ENCODE measurements around the gene CXXC5. TPM values are rescaled to one million over a fixed set of nuclear protein-coding genes. Genes with fewer than 3 reads are reported as not detected.

The CXXC5 gene
- total and polyA plus RNA-seq, 3 experiments from 2014 or later, result 2.1 to 67.0 (median 3.1) TPM

GRCh38 chr5:139659695-139660101 lies 11.5 kb downstream of the CXXC5 start:
- no peaks in the 10 kb centered on the region for H3K27me3 ChIP-seq (ENCODE audit: insufficient read depth, low read length, poor library complexity, severe bottlenecking)
- H3K9me3 ChIP-seq (ENCODE audit: low read length), result no peaks in the 10 kb centered on the region
- peak overlapping the region in 4 of 8 donors; percentile 33 to 86 (median 54) for H3K27ac Mint-ChIP-seq
- H3K9me3 Mint-ChIP-seq, result no peaks in the 10 kb centered on the region
- peaks cover 12% of the 10 kb centered on the region for H3K4me1 ChIP-seq (ENCODE audit: insufficient read depth, low read length)
- H3K36me3 ChIP-seq (ENCODE audit: insufficient read depth, low read length), result no peaks in the 10 kb centered on the region
- no peaks in the 10 kb centered on the region for H3K27me3 Mint-ChIP-seq
- peaks cover 29 to 41% (median 34%) of the 10 kb centered on the region in 3 donors for H3K4me1 Mint-ChIP-seq
- ChIA-PET CTCF (interaction anchor here (0.8 to 1.0 kb wide), 2 partner anchors 52 to 106 kb away, joined by 3 read pairs; no protein-coding TSS in a partner anchor), POLR2A (no interaction called here)
- DNase-seq, result no peak
- H3K36me3 Mint-ChIP-seq, result no peaks in the 10 kb centered on the region
- peak overlapping the region in 1 of 7 donors; percentile 58 for H3K4me3 Mint-ChIP-seq
- H3K4me3 ChIP-seq (ENCODE audit: low read length), result no peak overlapping the region
- no peak overlapping the region for H3K27ac ChIP-seq (ENCODE audit: low read depth, low read length)

- no peak for DNase-seq
- no peaks in the 10 kb centered on the region for H3K36me3 ChIP-seq (ENCODE audit: insufficient read depth, low read length)
- POLR2A ChIA-PET, result no interaction called here
- Mint-ChIP-seq H3K27me3 (no peaks in the 10 kb centered on the region), H3K36me3 (no peaks in the 10 kb centered on the region), H3K27ac (peak overlapping the region in 3 of 8 donors; percentile 33 to 86 (median 75)), H3K9me3 (no peaks in the 10 kb centered on the region), H3K4me3 (peak overlapping the region in 1 of 7 donors; percentile 58), H3K4me1 (peaks cover 29 to 41% (median 34%) of the 10 kb centered on the region in 3 donors)
- peaks cover 12% of the 10 kb centered on the region for H3K4me1 ChIP-seq (ENCODE audit: insufficient read depth, low read length)
- no peaks in the 10 kb centered on the region for H3K27me3 ChIP-seq (ENCODE audit: insufficient read depth, low read length, poor library complexity, severe bottlenecking)
- CTCF ChIA-PET, result interaction anchor here (0.6 to 1.0 kb wide), 3 partner anchors 51 to 105 kb away, joined by 3 read pairs; no protein-coding TSS in a partner anchor
- H3K9me3 ChIP-seq (ENCODE audit: low read length), result no peaks in the 10 kb centered on the region
- H3K27ac ChIP-seq (ENCODE audit: low read depth, low read length), result peak overlapping the region; percentile 54
- H3K4me3 ChIP-seq (ENCODE audit: low read length), result no peak overlapping the region
These were observed 12.2 kb downstream of the CXXC5 start for GRCh38 chr5:139660105-139660922.

- H3K36me3 Mint-ChIP-seq, result no peaks in the 10 kb centered on the region
- H3K4me1 ChIP-seq (ENCODE audit: insufficient read depth, low read length), result peaks cover 12% of the 10 kb centered on the region
- H3K36me3 ChIP-seq (ENCODE audit: insufficient read depth, low read length), result no peaks in the 10 kb centered on the region
- H3K9me3 Mint-ChIP-seq, result no peaks in the 10 kb centered on the region
- H3K4me3 ChIP-seq (ENCODE audit: low read length), result no peak overlapping the region
- DNase-seq, result no peak
- CTCF ChIA-PET, result interaction anchor here (0.6 to 1.6 kb wide), 2 partner anchors 27 to 104 kb away, joined by 3 to 6 read pairs; no protein-coding TSS in a partner anchor
- H3K27ac Mint-ChIP-seq, result peak overlapping the region; percentile 29 to 97 (median 86)
- POLR2A ChIA-PET, result no interaction called here
- H3K27me3 Mint-ChIP-seq, result no peaks in the 10 kb centered on the region
- no peaks in the 10 kb centered on the region for H3K9me3 ChIP-seq (ENCODE audit: low read length)
- peak overlapping the region; percentile 63 for H3K27ac ChIP-seq (ENCODE audit: low read depth, low read length)
- H3K4me1 Mint-ChIP-seq, result peaks cover 29 to 45% (median 36%) of the 10 kb centered on the region in 3 donors
- no peaks in the 10 kb centered on the region for H3K27me3 ChIP-seq (ENCODE audit: insufficient read depth, low read length, poor library complexity, severe bottlenecking)
- H3K4me3 Mint-ChIP-seq, result peak overlapping the region in 4 of 7 donors; percentile 39 to 75 (median 58)
These were observed 13.0 kb downstream of the CXXC5 start for GRCh38 chr5:139660923-139661814.

DNA sequence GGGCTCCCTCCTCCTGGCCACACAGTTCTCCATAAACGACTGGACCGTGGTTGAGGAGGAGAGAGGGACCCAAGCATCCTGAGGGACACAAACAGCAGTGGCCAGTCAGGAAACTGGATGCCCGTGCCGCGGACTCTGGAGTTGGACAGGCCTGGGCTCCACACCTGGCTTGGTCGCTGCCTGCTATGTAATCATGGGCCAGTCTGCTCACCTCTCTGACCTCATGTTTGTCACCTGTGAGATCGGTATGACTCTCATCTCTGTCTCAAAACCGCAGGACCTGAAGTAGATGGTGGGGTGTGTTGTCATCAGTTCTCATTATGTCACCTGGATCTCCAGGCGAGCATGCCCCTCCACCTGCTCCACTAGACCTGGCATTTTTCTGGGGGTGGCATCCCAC lies 14.5 kb downstream of the CXXC5 start:
- POLR2A ChIA-PET, result no interaction called here

DNA sequence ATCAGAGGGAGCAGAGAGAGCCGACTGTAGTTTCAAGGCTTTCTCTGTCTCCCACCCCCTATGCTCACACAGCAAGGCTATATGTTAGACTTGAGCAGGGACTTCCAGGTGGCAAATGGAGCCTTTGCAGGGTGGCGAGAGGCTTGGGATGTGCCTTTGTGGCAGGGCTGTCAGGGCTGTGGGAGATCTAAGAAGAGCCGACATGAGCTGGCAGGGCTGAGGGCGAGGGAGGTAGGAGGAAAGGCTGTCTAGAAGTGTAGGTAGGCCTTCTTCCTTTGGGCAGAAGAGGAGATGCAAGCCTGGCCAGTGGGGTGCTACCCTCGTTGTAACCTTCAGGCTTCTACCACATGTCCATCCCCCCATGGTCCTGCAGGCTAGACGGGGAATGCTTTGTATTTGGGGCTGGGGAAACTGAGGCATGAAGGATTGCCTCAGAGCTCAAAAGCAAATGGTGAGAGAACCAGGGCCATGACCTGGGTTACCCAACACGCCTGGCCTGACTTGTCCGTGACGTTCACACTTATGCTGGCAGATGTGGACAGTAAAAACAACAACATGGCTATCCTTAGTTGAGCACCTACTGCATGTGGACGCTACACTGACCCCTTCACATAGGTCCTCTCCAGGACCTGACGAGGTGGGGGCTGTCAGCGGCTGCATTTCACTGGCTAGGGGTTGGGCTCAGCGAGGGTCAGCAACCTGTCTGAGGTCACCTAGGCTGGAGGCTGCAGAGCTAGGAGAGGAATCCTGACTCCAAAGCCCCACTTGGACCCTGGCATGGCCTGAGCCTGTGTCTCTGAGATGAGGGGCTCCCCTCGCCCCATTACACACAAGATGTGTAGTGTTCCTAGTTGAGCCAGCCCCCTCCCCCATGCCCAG lies 15.3 kb downstream of the CXXC5 start:
- Histone ChIP-seq H3K4me1 (ENCODE audit: insufficient read depth, low read length) (peaks cover 25% of the 10 kb centered on the region), H3K27ac (ENCODE audit: low read depth, low read length) (no peak overlapping the region), H3K36me3 (ENCODE audit: insufficient read depth, low read length) (no peaks in the 10 kb centered on the region), H3K4me3 (ENCODE audit: low read length) (no peak overlapping the region), H3K9me3 (ENCODE audit: low read length) (no peaks in the 10 kb centered on the region), H3K27me3 (ENCODE audit: insufficient read depth, low read length, poor library complexity, severe bottlenecking) (no peaks in the 10 kb centered on the region)
- DNase-seq, result no peak
- POLR2A ChIA-PET, result no interaction called here
- Mint-ChIP-seq H3K27ac (peak overlapping the region in 7 of 8 donors; percentile 73 to 97 (median 82)), H3K27me3 (no peaks in the 10 kb centered on the region), H3K36me3 (no peaks in the 10 kb centered on the region), H3K4me3 (peak overlapping the region in 3 of 7 donors; percentile 21 to 61 (median 53)), H3K4me1 (peaks cover 37 to 53% (median 43%) of the 10 kb centered on the region in 3 donors), H3K9me3 (no peaks in the 10 kb centered on the region)
- CTCF ChIA-PET, result no interaction called here

More for the DNA sequence above, 14.5 kb downstream of the CXXC5 start:
- Histone ChIP-seq H3K4me1 (ENCODE audit: insufficient read depth, low read length) (peaks cover 26% of the 10 kb centered on the region), H3K4me3 (ENCODE audit: low read length) (no peak overlapping the region), H3K27me3 (ENCODE audit: insufficient read depth, low read length, poor library complexity, severe bottlenecking) (no peaks in the 10 kb centered on the region), H3K36me3 (ENCODE audit: insufficient read depth, low read length) (no peaks in the 10 kb centered on the region), H3K27ac (ENCODE audit: low read depth, low read length) (no peak overlapping the region), H3K9me3 (ENCODE audit: low read length) (no peaks in the 10 kb centered on the region)
- Mint-ChIP-seq H3K9me3 (no peaks in the 10 kb centered on the region), H3K4me3 (peak overlapping the region in 2 of 7 donors; percentile 31 to 53), H3K4me1 (peaks cover 37 to 53% (median 44%) of the 10 kb centered on the region in 3 donors), H3K36me3 (no peaks in the 10 kb centered on the region), H3K27ac (peak overlapping the region in 7 of 8 donors; percentile 54 to 97 (median 86)), H3K27me3 (no peaks in the 10 kb centered on the region)
- DNase-seq, result no peak
- CTCF ChIA-PET, result interaction anchor here (1.6 kb wide), 1 partner anchor 29 kb away, joined by 6 read pairs; no protein-coding TSS in a partner anchor

GRCh38 chr5:139664086-139664693 lies 16.0 kb downstream of the CXXC5 start:
- Mint-ChIP-seq H3K36me3 (no peaks in the 10 kb centered on the region), H3K4me1 (peaks cover 43 to 54% (median 43%) of the 10 kb centered on the region in 3 donors), H3K27ac (peak overlapping the region in 6 of 8 donors; percentile 66 to 90 (median 84)), H3K9me3 (no peaks in the 10 kb centered on the region), H3K27me3 (no peaks in the 10 kb centered on the region), H3K4me3 (no peak overlapping the region)
- ChIA-PET POLR2A (no interaction called here), CTCF (no interaction called here)
- Histone ChIP-seq H3K27me3 (ENCODE audit: insufficient read depth, low read length, poor library complexity, severe bottlenecking) (no peaks in the 10 kb centered on the region), H3K4me1 (ENCODE audit: insufficient read depth, low read length) (peaks cover 32% of the 10 kb centered on the region), H3K27ac (ENCODE audit: low read depth, low read length) (no peak overlapping the region), H3K36me3 (ENCODE audit: insufficient read depth, low read length) (no peaks in the 10 kb centered on the region), H3K4me3 (ENCODE audit: low read length) (no peak overlapping the region), H3K9me3 (ENCODE audit: low read length) (no peaks in the 10 kb centered on the region)
- no peak for DNase-seq

Data from CD8-positive, alpha-beta memory T cell (primary cell).